NCI-H524 (cell line): ENCODE data around the gene PLXDC2.
A peak's percentile ranks its signal among the peaks of the same experiment; 100 is the strongest.

Experiments used
- DNase-seq, 2 experiments: peaks; one replicate each; lab custom pipeline; 2025; lab: John Stamatoyannopoulos, UW

Gene PLXDC2

GRCh38 chr10:19937989-19938388 is 121.8 kb downstream of the PLXDC2 start:
- DNase-seq, result no peak

GRCh38 chr10:19941206-19941880 is 125.1 kb downstream of the PLXDC2 start:
- DNase-seq, result no peak

- no peak for DNase-seq
Observed at GRCh38 chr10:19944911-19945663, 128.9 kb downstream of the PLXDC2 start.

- DNase-seq, result no peak
Observed at GRCh38 chr10:19946245-19946644, 130.0 kb downstream of the PLXDC2 start.

GRCh38 chr10:19946791-19947190 is 130.6 kb downstream of the PLXDC2 start:
- DNase-seq, result no peak

- DNase-seq, result no peak
Observed at GRCh38 chr10:19947215-19947614, 131.0 kb downstream of the PLXDC2 start.

GRCh38 chr10:19947656-19948055 is 131.4 kb downstream of the PLXDC2 start:
- DNase-seq, result no peak

GRCh38 chr10:19952224-19953010 is 136.2 kb downstream of the PLXDC2 start:
- no peak for DNase-seq

GRCh38 chr10:19954601-19955000 is 138.4 kb downstream of the PLXDC2 start:
- DNase-seq, result no peak

- no peak for DNase-seq
Observed at GRCh38 chr10:19956516-19957032, 140.3 kb downstream of the PLXDC2 start.

- DNase-seq, result no peak
Observed at GRCh38 chr10:19958787-19959186, 142.6 kb downstream of the PLXDC2 start.

- DNase-seq, result no peak
Observed at GRCh38 chr10:19961076-19962053, 145.1 kb downstream of the PLXDC2 start.

- no peak for DNase-seq
Observed at GRCh38 chr10:19964625-19965024, 148.4 kb downstream of the PLXDC2 start.

- peak; percentile 40 to 70 for DNase-seq
Observed at GRCh38 chr10:19966751-19967150, 150.5 kb downstream of the PLXDC2 start.

- DNase-seq, result no peak
Observed at GRCh38 chr10:19967981-19968380, 151.7 kb downstream of the PLXDC2 start.

- peak in 1 of 2 experiments; percentile 17 for DNase-seq
Observed at GRCh38 chr10:19968745-19969144, 152.5 kb downstream of the PLXDC2 start.

- no peak for DNase-seq
Observed at GRCh38 chr10:19970256-19970655, 154.0 kb downstream of the PLXDC2 start.

- no peak for DNase-seq
Observed at GRCh38 chr10:19970717-19971116, 154.5 kb downstream of the PLXDC2 start.

GRCh38 chr10:19971343-19972052 is 155.3 kb downstream of the PLXDC2 start:
- DNase-seq, result peak; percentile 9 to 54

GRCh38 chr10:19974138-19974537 is 157.9 kb downstream of the PLXDC2 start:
- DNase-seq, result no peak

- DNase-seq, result no peak
Observed at GRCh38 chr10:19974554-19974953, 158.3 kb downstream of the PLXDC2 start.
